Upper lobe of left lung (tissue), 6 donors: ENCODE data around the gene TPSG1. TPM values are rescaled to one million over a fixed set of nuclear protein-coding genes. Genes with fewer than 3 reads are reported as not detected.

ENCODE experiments used
- ATAC-seq, 2 donors: fragments of 200-7000 bp; cut with Tn5 transposase; one replicate each; pipeline ENCODE4 v1.9.1; 2022; ENCODE audit warnings: mild to moderate bottlenecking in 2 of 2, moderate library complexity in 2 of 2; ENCODE audit not compliant: low FRiP score in 2 of 2
- DNase-seq, 2 donors: peaks; one replicate each; pipeline ENCODE4 v3.0.0-alpha.2; 2019 to 2020
- H3K27ac ChIP-seq, 4 donors: fragments of 200-600 bp; sonication (generic); one replicate each; pipeline ENCODE4 v1.5.1; 2016 to 2019
- H3K27me3 ChIP-seq, 4 donors: fragments of 200-600 bp; sonication (generic); one replicate each; pipeline ENCODE4 v1.5.1; 2017 to 2019
- H3K36me3 ChIP-seq, 4 donors: fragments of 200-600 bp; sonication (generic); one replicate each; pipeline ENCODE4 v1.5.1; 2016 to 2019
- H3K4me1 ChIP-seq, 4 donors: fragments of 200-600 bp; sonication (generic); one replicate each; pipeline ENCODE4 v1.5.1; 2018 to 2019
- H3K4me3 ChIP-seq, 4 donors: fragments of 200-600 bp; sonication (generic); one replicate each; pipeline ENCODE4 v1.5.1; 2017 to 2019; ENCODE audit warnings: mild to moderate bottlenecking in 2 of 4, moderate library complexity in 1 of 4
- H3K9me3 ChIP-seq, 4 donors: fragments of 200-600 bp; sonication (generic); one replicate each; pipeline ENCODE4 v1.5.1; 2018 to 2019
- CTCF ChIP-seq, 6 experiments: fragments of 450-650 bp in 4 of 6; fragments of 200-600 bp in 2 of 6; sonication (generic) in 2 of 6; IDR thresholded peaks; one replicate each; pipeline ENCODE4 v1.5.1; 2016 to 2019; ENCODE audit warnings: antibody characterized with exemption in 6 of 6
- EP300 ChIP-seq, 4 donors: sonication (generic); formaldehyde crosslinking; IDR thresholded peaks; one replicate each; pipeline ENCODE4 v1.5.1; 2017; ENCODE audit warnings: antibody characterized with exemption in 4 of 4, control low read depth in 2 of 4
- POLR2A ChIP-seq, 4 donors: fragments of 450-650 bp; IDR thresholded peaks; one replicate each; pipeline ENCODE4 v1.5.1; 2016 to 2017; ENCODE audit warnings: antibody characterized with exemption in 4 of 4, mild to moderate bottlenecking in 2 of 4
- POLR2AphosphoS5 ChIP-seq, 2 donors: sonication (generic); formaldehyde crosslinking; IDR thresholded peaks; one replicate each; pipeline ENCODE4 v1.5.1; 2017; ENCODE audit warnings: antibody characterized with exemption in 2 of 2
- WGBS, 2 donors: methylation state at CpG; one replicate each; pipeline ENCODE4 v1.1.5; 2017 to 2018; 5-methylcytosine and 5-hydroxymethylcytosine counted together
- total RNA-seq, 6 donors: library from RNA; depleted of rRNA in 4 of 6; stranded (reverse); fragments of >200 nt in 4 of 6; gene quantifications; one replicate each; pipeline versions ENCODE4 v1.1.0 to v1.2.1, GENCODE V29; 2016 to 2021
- donor health status: DM: no; HTN: no; CAD: no; lungs with moderate emphysema.
- donor health status: DM: no; HTN: yes; CAD: no; lungs with severe emphysema.

The TPSG1 gene
- total RNA-seq, 6 donors from 2014 or later: 0.61 to 38.8 (median 3.7) TPM; not detected in 2

GRCh38 chr16:1220841-1221627 is 4.0 kb downstream of the TPSG1 start:
- H3K27ac ChIP-seq: no peak overlapping the region
- ATAC-seq (no peak), DNase-seq (peak in 1 of 2 donors; percentile 71)
- H3K4me1 ChIP-seq: no peaks in the 10 kb centered on the region
- H3K9me3 ChIP-seq: no peaks in the 10 kb centered on the region
- no peaks in the 10 kb centered on the region for H3K36me3 ChIP-seq
- TF ChIP-seq EP300 (IDR thresholded peaks at IDR 0.05): no peak
- TF ChIP-seq POLR2A (IDR thresholded peaks at IDR 0.05): no peak
- no peak for TF ChIP-seq CTCF (IDR thresholded peaks at IDR 0.05)
- no peak for TF ChIP-seq POLR2AphosphoS5 (IDR thresholded peaks at IDR 0.05)
- H3K4me3 ChIP-seq: no peak overlapping the region
- H3K27me3 ChIP-seq: no peaks in the 10 kb centered on the region
- 83 to 88% methylated on average over 19 to 36 of the region's 48 CpGs for WGBS, 2 donors

GRCh38 chr16:1220098-1220728 is 4.9 kb downstream of the TPSG1 start:
- H3K4me1 ChIP-seq: no peaks in the 10 kb centered on the region
- no peaks in the 10 kb centered on the region for H3K36me3 ChIP-seq
- H3K27me3 ChIP-seq: no peaks in the 10 kb centered on the region
- no peak overlapping the region for H3K4me3 ChIP-seq
- ATAC-seq (no peak), DNase-seq (peak in 1 of 2 donors; percentile 82)
- 91% methylated on average over 54 of the region's 55 CpGs; no CpG with 5 or more reads in 1 of the 2 donors for WGBS, 2 donors
- H3K27ac ChIP-seq: no peak overlapping the region
- TF ChIP-seq CTCF (IDR thresholded peaks at IDR 0.05) (no peak), POLR2A (IDR thresholded peaks at IDR 0.05) (no peak), POLR2AphosphoS5 (IDR thresholded peaks at IDR 0.05) (no peak), EP300 (IDR thresholded peaks at IDR 0.05) (no peak)
- no peaks in the 10 kb centered on the region for H3K9me3 ChIP-seq

- Histone ChIP-seq H3K27ac (no peak overlapping the region), H3K27me3 (no peaks in the 10 kb centered on the region), H3K4me1 (no peaks in the 10 kb centered on the region), H3K4me3 (no peak overlapping the region), H3K36me3 (no peaks in the 10 kb centered on the region), H3K9me3 (no peaks in the 10 kb centered on the region)
- DNase-seq (peak in 1 of 2 donors; percentile 78), ATAC-seq (no peak)
- 74 to 78% methylated on average over 14 to 20 of the region's 24 CpGs for WGBS, 2 donors
- no peak for TF ChIP-seq EP300 (IDR thresholded peaks at IDR 0.05)
- no peak for TF ChIP-seq POLR2AphosphoS5 (IDR thresholded peaks at IDR 0.05)
- no peak for TF ChIP-seq CTCF (IDR thresholded peaks at IDR 0.05)
- TF ChIP-seq POLR2A (IDR thresholded peaks at IDR 0.05): no peak
Observed at GRCh38 chr16:1218930-1219611, 6.0 kb downstream of the TPSG1 start.

GRCh38 chr16:1218061-1218929 is 6.8 kb downstream of the TPSG1 start:
- no peak for ATAC-seq
- no peaks in the 10 kb centered on the region for H3K27me3 ChIP-seq
- DNase-seq: peak in 1 of 2 donors; percentile 83
- WGBS, 2 donors: 84 to 90% methylated on average over 34 to 49 of the region's 49 CpGs
- H3K9me3 ChIP-seq: no peaks in the 10 kb centered on the region
- no peaks in the 10 kb centered on the region for H3K36me3 ChIP-seq
- no peak overlapping the region for H3K4me3 ChIP-seq
- H3K27ac ChIP-seq: no peak overlapping the region
- no peak for TF ChIP-seq EP300 (IDR thresholded peaks at IDR 0.05)
- no peak for TF ChIP-seq POLR2AphosphoS5 (IDR thresholded peaks at IDR 0.05)
- no peak for TF ChIP-seq POLR2A (IDR thresholded peaks at IDR 0.05)
- TF ChIP-seq CTCF (IDR thresholded peaks at IDR 0.05): no peak
- H3K4me1 ChIP-seq: no peaks in the 10 kb centered on the region
